K562 (cell line): ENCODE results near the gene DDX54. TPM values are rescaled to one million over a fixed set of nuclear protein-coding genes. Genes with fewer than 3 reads are reported as not detected.
A peak's percentile ranks its signal among the peaks of the same experiment; 100 is the strongest.

Source experiments
- CEBPB ChIP-seq: fragments of 450-650 bp; IDR thresholded peaks from 2 replicates; pipeline ENCODE4 v1.6.1; 2016; ENCODE audit warnings: missing genetic modification characterization, missing compliant biosample characterization
- CEBPG ChIP-seq, 3 experiments: fragments of 200-800 bp in 1 of 3; sonication (Bioruptor generic) in 1 of 3; sonication (generic) in 1 of 3; formaldehyde crosslinking in 1 of 3; IDR thresholded peaks in 2 of 3; conservative IDR thresholded peaks in 1 of 3; 2 replicates each; pipeline versions ENCODE4 v1.6.1 to v1.8.0; 2016 to 2022; ENCODE audit warnings: missing compliant biosample characterization in 2 of 3, missing genetic modification characterization in 2 of 3, mild to moderate bottlenecking in 1 of 3, missing genetic modification reagents in 1 of 3
- ELF2 ChIP-seq: fragments of 250-450 bp; sonication (Bioruptor Pico); IDR thresholded peaks from 2 replicates; pipeline ENCODE4 v1.5.0; 2021; ENCODE audit warnings: mild to moderate bottlenecking
- ESRRA ChIP-seq: fragments of 450-650 bp; IDR thresholded peaks from 2 replicates; pipeline ENCODE4 v1.6.1; 2014; ENCODE audit warnings: low read depth, mild to moderate bottlenecking, moderate library complexity, borderline replicate concordance
- ETV1 ChIP-seq: fragments of 450-650 bp; conservative IDR thresholded peaks from 2 replicates; pipeline ENCODE4 v1.6.1; 2016; ENCODE audit warnings: missing genetic modification characterization, control low read depth, low read depth, missing compliant biosample characterization
- FOSL1 ChIP-seq: fragments of 200-800 bp; sonication (Bioruptor generic); conservative IDR thresholded peaks from 2 replicates; pipeline ENCODE4 v1.6.1; 2016; ENCODE audit warnings: missing genetic modification characterization, missing compliant biosample characterization
- GABPB1 ChIP-seq: sonication (generic); formaldehyde crosslinking; IDR thresholded peaks from 2 replicates; pipeline ENCODE4 v1.8.0; 2022; ENCODE audit warnings: mild to moderate bottlenecking, missing genetic modification reagents
- RCOR1 ChIP-seq, 2 experiments: IDR thresholded peaks; 2 replicates each; pipeline ENCODE4 v1.6.1; 2012; ENCODE audit warnings: low read depth in 2 of 2, low read length in 2 of 2, borderline replicate concordance in 1 of 2, improper control_type of control experiment in 1 of 2
- polyA plus RNA-seq, 8 experiments: library from polyadenylated mRNA; depleted of rRNA in 4 of 8; stranded (reverse) in 5 of 8; unstranded in 3 of 8; fragments of >200 nt; fragmentation: Nextera tagmentation in 2 of 8; fragmentation: Illumina TruSeq in 1 of 8; extraction: Ambion mirVana in 2 of 8; extraction: Trizol in 1 of 8; gene quantifications; 2 replicates each; pipeline versions ENCODE4 v1.2.1 to v1.2.3, GENCODE V29; 2011 to 2014; ENCODE audit warnings: inconsistent platforms in 1 of 8, missing spikeins in 1 of 8
- total RNA-seq, 7 experiments: library from RNA; depleted of rRNA in 6 of 7; stranded (reverse); fragments of >200 nt in 6 of 7; fragmentation: Illumina TruSeq in 2 of 7; extraction: Trizol in 2 of 7; gene quantifications; 2 replicates each; pipeline versions ENCODE4 v1.2.1 to v1.2.3, GENCODE V29; 2011 to 2021; ENCODE audit warnings: low replicate concordance in 1 of 7
- TF ChIP-seq, protein P1 (sequence below): fragments of 450-650 bp; IDR thresholded peaks from 2 replicates; pipeline ENCODE4 v1.6.1; 2018; ENCODE audit not compliant: partially characterized antibody
- TF ChIP-seq, protein P2 (sequence below), 2 experiments: fragments of 450-650 bp in 1 of 2; sonication (generic) in 1 of 2; formaldehyde crosslinking in 1 of 2; IDR thresholded peaks in 1 of 2; conservative IDR thresholded peaks in 1 of 2; 2 replicates each; pipeline versions ENCODE4 v1.6.1 to v1.8.1; 2016 to 2023; ENCODE audit warnings: mild to moderate bottlenecking in 2 of 2, moderate library complexity in 2 of 2, inconsistent platforms in 1 of 2, missing genetic modification reagents in 1 of 2
- TF ChIP-seq, protein P3 (sequence below): fragments of 250-450 bp; sonication (Bioruptor Pico); IDR thresholded peaks from 2 replicates; pipeline ENCODE4 v1.5.0; 2021; ENCODE audit warnings: mild to moderate bottlenecking, borderline replicate concordance

DDX54 gene
- total and polyA plus RNA-seq, 9 of the 15 experiments (the other 6 are each of a cell fraction or from before 2014, with no cell fraction given), result 1.4 to 135 (median 51.4) TPM

DNA sequence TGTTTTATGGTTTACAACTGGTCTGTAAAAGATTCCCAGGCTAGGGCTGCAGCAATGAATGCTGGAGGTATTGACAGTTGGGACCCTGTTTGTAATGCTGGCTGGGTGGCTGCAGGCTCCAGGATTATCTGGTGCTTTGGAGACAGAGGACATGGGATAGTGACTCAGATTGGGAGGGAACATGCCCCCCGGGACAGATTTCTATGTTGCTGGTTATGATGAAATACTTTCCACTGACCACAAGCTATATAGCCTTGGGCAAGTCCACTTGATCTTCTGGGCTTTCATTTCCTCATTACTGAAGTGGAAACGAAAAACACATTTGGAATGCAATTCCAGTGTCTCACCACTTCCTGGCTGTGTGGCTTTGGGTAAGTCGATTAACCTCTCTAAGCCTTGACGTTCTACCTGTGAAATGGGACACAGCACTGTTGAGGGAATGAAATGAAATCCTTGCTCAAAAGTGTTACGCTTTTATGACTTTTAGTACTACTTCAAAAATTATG lies 29.7 kb upstream of the DDX54 start (continued):
- TF ChIP-seq, protein P1, sequence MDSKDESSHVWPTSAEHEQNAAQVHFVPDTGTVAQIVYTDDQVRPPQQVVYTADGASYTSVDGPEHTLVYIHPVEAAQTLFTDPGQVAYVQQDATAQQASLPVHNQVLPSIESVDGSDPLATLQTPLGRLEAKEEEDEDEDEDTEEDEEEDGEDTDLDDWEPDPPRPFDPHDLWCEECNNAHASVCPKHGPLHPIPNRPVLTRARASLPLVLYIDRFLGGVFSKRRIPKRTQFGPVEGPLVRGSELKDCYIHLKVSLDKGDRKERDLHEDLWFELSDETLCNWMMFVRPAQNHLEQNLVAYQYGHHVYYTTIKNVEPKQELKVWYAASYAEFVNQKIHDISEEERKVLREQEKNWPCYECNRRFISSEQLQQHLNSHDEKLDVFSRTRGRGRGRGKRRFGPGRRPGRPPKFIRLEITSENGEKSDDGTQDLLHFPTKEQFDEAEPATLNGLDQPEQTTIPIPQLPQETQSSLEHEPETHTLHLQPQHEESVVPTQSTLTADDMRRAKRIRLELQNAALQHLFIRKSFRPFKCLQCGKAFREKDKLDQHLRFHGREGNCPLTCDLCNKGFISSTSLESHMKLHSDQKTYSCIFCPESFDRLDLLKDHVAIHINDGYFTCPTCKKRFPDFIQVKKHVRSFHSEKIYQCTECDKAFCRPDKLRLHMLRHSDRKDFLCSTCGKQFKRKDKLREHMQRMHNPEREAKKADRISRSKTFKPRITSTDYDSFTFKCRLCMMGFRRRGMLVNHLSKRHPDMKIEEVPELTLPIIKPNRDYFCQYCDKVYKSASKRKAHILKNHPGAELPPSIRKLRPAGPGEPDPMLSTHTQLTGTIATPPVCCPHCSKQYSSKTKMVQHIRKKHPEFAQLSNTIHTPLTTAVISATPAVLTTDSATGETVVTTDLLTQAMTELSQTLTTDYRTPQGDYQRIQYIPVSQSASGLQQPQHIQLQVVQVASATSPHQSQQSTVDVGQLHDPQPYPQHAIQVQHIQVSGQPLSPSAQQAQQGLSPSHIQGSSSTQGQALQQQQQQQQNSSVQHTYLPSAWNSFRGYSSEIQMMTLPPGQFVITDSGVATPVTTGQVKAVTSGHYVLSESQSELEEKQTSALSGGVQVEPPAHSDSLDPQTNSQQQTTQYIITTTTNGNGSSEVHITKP, result peak; percentile 62
- TF ChIP-seq, protein P2, sequence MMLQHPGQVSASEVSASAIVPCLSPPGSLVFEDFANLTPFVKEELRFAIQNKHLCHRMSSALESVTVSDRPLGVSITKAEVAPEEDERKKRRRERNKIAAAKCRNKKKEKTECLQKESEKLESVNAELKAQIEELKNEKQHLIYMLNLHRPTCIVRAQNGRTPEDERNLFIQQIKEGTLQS (IDR thresholded peaks at IDR 0.05), result peak; percentile 91
- TF ChIP-seq, protein P2 (CRISPR knock-in tag; conservative IDR thresholded peaks at IDR 0.05), result no peak
- TF ChIP-seq RCOR1 (IDR thresholded peaks at IDR 0.05; ENCODE audit: borderline replicate concordance in 1 of 2, low read depth in 2 of 2, low read length in 2 of 2), result peak in 1 of 2 experiments; percentile 54; a peak in 2 of 4 replicates
- peak; percentile 75 for TF ChIP-seq ETV1 (tag)
- TF ChIP-seq GABPB1 (CRISPR knock-in tag), result peak; percentile 63
- peak; percentile 62; the same call in 1 of the 2 replicates for TF ChIP-seq ELF2 (CRISPR knock-in tag)
- peak; percentile 93 for TF ChIP-seq FOSL1 (tag)
- TF ChIP-seq ESRRA, result peak; percentile 66; the same call in 1 of the 2 replicates
- TF ChIP-seq, protein P3, sequence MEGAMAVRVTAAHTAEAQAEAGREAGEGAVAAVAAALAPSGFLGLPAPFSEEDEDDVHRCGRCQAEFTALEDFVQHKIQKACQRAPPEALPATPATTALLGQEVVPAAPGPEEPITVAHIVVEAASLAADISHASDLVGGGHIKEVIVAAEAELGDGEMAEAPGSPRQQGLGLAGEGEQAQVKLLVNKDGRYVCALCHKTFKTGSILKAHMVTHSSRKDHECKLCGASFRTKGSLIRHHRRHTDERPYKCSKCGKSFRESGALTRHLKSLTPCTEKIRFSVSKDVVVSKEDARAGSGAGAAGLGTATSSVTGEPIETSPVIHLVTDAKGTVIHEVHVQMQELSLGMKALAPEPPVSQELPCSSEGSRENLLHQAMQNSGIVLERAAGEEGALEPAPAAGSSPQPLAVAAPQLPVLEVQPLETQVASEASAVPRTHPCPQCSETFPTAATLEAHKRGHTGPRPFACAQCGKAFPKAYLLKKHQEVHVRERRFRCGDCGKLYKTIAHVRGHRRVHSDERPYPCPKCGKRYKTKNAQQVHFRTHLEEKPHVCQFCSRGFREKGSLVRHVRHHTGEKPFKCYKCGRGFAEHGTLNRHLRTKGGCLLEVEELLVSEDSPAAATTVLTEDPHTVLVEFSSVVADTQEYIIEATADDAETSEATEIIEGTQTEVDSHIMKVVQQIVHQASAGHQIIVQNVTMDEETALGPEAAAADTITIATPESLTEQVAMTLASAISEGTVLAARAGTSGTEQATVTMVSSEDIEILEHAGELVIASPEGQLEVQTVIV (CRISPR knock-in tag), result no peak
- TF ChIP-seq CEBPB, result peak; percentile 92
- TF ChIP-seq CEBPG (CRISPR knock-in tag; IDR thresholded peaks at IDR 0.05), result peak; percentile 75
- peak; percentile 95 to 99 for TF ChIP-seq CEBPG (tag; conservative IDR thresholded peaks at IDR 0.05 in 1 of 2, IDR thresholded peaks at IDR 0.05 in 1 of 2)
